DND-41 (cell line): Measurements from ENCODE around the gene PLCD1.

Experiments
- ATAC-seq: fragments of 200-7000 bp; cut with Tn5 transposase; 3 replicates; pipeline ENCODE4 v1.9.1; 2021; ENCODE audit warnings: low read depth; ENCODE audit not compliant: insufficient read depth
- DNase-seq: peaks from one replicate; pipeline ENCODE4 v3.0.0-alpha.2; 2020
- H2AFZ ChIP-seq: 2 replicates; pipeline ENCODE4 v1.6.0; 2012; ENCODE audit warnings: low read depth, low read length
- H3K27ac ChIP-seq: 2 replicates; pipeline ENCODE4 v1.5.1; 2012; ENCODE audit warnings: low read length, inconsistent platforms
- H3K27me3 ChIP-seq: fragments of 200-600 bp; sonication (generic); 2 replicates; pipeline ENCODE4 v1.6.0; 2012; ENCODE audit warnings: low read length, mild to moderate bottlenecking, inconsistent platforms; ENCODE audit not compliant: insufficient read depth, poor library complexity
- H3K36me3 ChIP-seq: 2 replicates; pipeline ENCODE4 v1.5.1; 2012; ENCODE audit warnings: low read length, inconsistent platforms; ENCODE audit not compliant: insufficient read depth
- H3K4me1 ChIP-seq: 2 replicates; pipeline ENCODE4 v1.5.1; 2012; ENCODE audit warnings: mild to moderate bottlenecking, low read length; ENCODE audit not compliant: insufficient read depth
- H3K4me2 ChIP-seq: 2 replicates; pipeline ENCODE4 v1.6.0; 2012; ENCODE audit warnings: mild to moderate bottlenecking, moderate library complexity, low read length, inconsistent platforms; ENCODE audit not compliant: insufficient read depth
- H3K4me3 ChIP-seq, 2 experiments: fragments of 200-600 bp in 1 of 2; shearing (Covaris generic) in 1 of 2; 2 replicates each; pipeline ENCODE4 v1.5.1; 2012 to 2016; ENCODE audit warnings: inconsistent platforms in 2 of 2, low read length in 2 of 2, mild to moderate bottlenecking in 2 of 2, low read depth in 1 of 2, moderate library complexity in 1 of 2
- H3K79me2 ChIP-seq: 2 replicates; pipeline ENCODE4 v1.6.0; 2012; ENCODE audit warnings: low read length, inconsistent platforms; ENCODE audit not compliant: insufficient read depth
- H3K9ac ChIP-seq: 2 replicates; pipeline ENCODE4 v1.6.0; 2012; ENCODE audit warnings: low read depth, mild to moderate bottlenecking, inconsistent platforms, low read length, moderate library complexity
- H3K9me3 ChIP-seq: 2 replicates; pipeline ENCODE4 v1.5.1; 2012; ENCODE audit warnings: low read length, moderate library complexity, mild to moderate bottlenecking, inconsistent platforms; ENCODE audit not compliant: insufficient read depth, severe bottlenecking
- H4K20me1 ChIP-seq: 2 replicates; pipeline ENCODE4 v1.6.0; 2012; ENCODE audit warnings: low read length; ENCODE audit not compliant: insufficient read depth
- CTCF ChIP-seq: IDR thresholded peaks from 2 replicates; pipeline ENCODE4 v1.5.1; 2012; ENCODE audit warnings: borderline replicate concordance, low read length, moderate library complexity, mild to moderate bottlenecking; ENCODE audit not compliant: poor library complexity, severe bottlenecking; ENCODE audit errors: extremely low read depth
- EZH2 ChIP-seq: IDR thresholded peaks from 3 replicates; pipeline ENCODE4 v1.6.1; 2012; ENCODE audit warnings: borderline replicate concordance, low read depth, mild to moderate bottlenecking, moderate library complexity, low read length, inconsistent platforms; ENCODE audit not compliant: severe bottlenecking

The PLCD1 gene

GRCh38 chr3:38032328-38032865 is 3.0 kb upstream of the PLCD1 start:
- Histone ChIP-seq H3K79me2 (no peaks in the 10 kb centered on the region), H3K36me3 (no peaks in the 10 kb centered on the region), H3K4me1 (no peaks in the 10 kb centered on the region), H3K9ac (no peak overlapping the region), H2AFZ (no peak overlapping the region), H3K27me3 (no peaks in the 10 kb centered on the region), H3K4me2 (no peak overlapping the region), H3K9me3 (no peaks in the 10 kb centered on the region), H4K20me1 (no peaks in the 10 kb centered on the region), H3K27ac (no peak overlapping the region), H3K4me3 (no peak overlapping the region)
- no peak for DNase-seq
- no peak for ATAC-seq
- no peak for TF ChIP-seq EZH2
- no peak for TF ChIP-seq CTCF

GRCh38 chr3:38031022-38031994 is 1.9 kb upstream of the PLCD1 start:
- H3K9me3 ChIP-seq, result no peaks in the 10 kb centered on the region
- DNase-seq, result no peak
- H3K4me2 ChIP-seq, result no peak overlapping the region
- H2AFZ ChIP-seq, result no peak overlapping the region
- H3K4me1 ChIP-seq, result no peaks in the 10 kb centered on the region
- no peaks in the 10 kb centered on the region for H3K79me2 ChIP-seq
- H4K20me1 ChIP-seq, result no peaks in the 10 kb centered on the region
- no peak overlapping the region for H3K27ac ChIP-seq
- no peak for TF ChIP-seq EZH2
- no peak for TF ChIP-seq CTCF
- H3K27me3 ChIP-seq, result no peaks in the 10 kb centered on the region
- H3K36me3 ChIP-seq, result no peaks in the 10 kb centered on the region
- no peak overlapping the region for H3K9ac ChIP-seq
- H3K4me3 ChIP-seq, result no peak overlapping the region
- ATAC-seq, result peak; percentile 37; the same call in 1 of the 3 replicates

GRCh38 chr3:38030126-38031021 is 932 bp upstream of the PLCD1 start:
- no peak overlapping the region for H2AFZ ChIP-seq
- no peaks in the 10 kb centered on the region for H3K36me3 ChIP-seq
- peak; percentile 5; the same call in 1 of the 3 replicates for ATAC-seq
- H3K4me2 ChIP-seq, result no peak overlapping the region
- no peaks in the 10 kb centered on the region for H3K79me2 ChIP-seq
- H4K20me1 ChIP-seq, result no peaks in the 10 kb centered on the region
- TF ChIP-seq EZH2, result no peak
- no peak for TF ChIP-seq CTCF
- H3K27ac ChIP-seq, result no peak overlapping the region
- DNase-seq, result no peak
- H3K4me1 ChIP-seq, result peaks cover 7% of the 10 kb centered on the region
- no peak overlapping the region for H3K9ac ChIP-seq
- H3K4me3 ChIP-seq, result no peak overlapping the region
- no peaks in the 10 kb centered on the region for H3K9me3 ChIP-seq
- no peaks in the 10 kb centered on the region for H3K27me3 ChIP-seq
